GM13976 (cell line): ENCODE results near the gene SCUBE1.

Experiments
- DNase-seq: peaks from one replicate; pipeline ENCODE4 v3.0.0; 2012; ENCODE audit warnings: low spot score
- in situ Hi-C: fragments of 300-500 bp; cut with MboI; formaldehyde crosslinking; loops from one replicate; pipeline ENCODE4 v1.12.0; 2022; ENCODE audit warnings: low sequenced_read_pairs, mixed read lengths, inconsistent platforms; ENCODE audit not compliant: unreplicated experiment
- TF ChIP-seq, protein P1 (sequence below): IDR thresholded peaks from 2 replicates; pipeline ENCODE4 v1.5.1; 2012; ENCODE audit warnings: borderline replicate concordance, mild to moderate bottlenecking; ENCODE audit not compliant: insufficient read depth; ENCODE audit errors: extremely low read depth, missing control alignments, control extremely low read depth

Gene SCUBE1

GRCh38 chr22:43331698-43332097 is 11.5 kb downstream of the SCUBE1 start:
- TF ChIP-seq, protein P1, sequence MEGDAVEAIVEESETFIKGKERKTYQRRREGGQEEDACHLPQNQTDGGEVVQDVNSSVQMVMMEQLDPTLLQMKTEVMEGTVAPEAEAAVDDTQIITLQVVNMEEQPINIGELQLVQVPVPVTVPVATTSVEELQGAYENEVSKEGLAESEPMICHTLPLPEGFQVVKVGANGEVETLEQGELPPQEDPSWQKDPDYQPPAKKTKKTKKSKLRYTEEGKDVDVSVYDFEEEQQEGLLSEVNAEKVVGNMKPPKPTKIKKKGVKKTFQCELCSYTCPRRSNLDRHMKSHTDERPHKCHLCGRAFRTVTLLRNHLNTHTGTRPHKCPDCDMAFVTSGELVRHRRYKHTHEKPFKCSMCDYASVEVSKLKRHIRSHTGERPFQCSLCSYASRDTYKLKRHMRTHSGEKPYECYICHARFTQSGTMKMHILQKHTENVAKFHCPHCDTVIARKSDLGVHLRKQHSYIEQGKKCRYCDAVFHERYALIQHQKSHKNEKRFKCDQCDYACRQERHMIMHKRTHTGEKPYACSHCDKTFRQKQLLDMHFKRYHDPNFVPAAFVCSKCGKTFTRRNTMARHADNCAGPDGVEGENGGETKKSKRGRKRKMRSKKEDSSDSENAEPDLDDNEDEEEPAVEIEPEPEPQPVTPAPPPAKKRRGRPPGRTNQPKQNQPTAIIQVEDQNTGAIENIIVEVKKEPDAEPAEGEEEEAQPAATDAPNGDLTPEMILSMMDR, result no peak
- in situ Hi-C loops, result no loop called here

DNA sequence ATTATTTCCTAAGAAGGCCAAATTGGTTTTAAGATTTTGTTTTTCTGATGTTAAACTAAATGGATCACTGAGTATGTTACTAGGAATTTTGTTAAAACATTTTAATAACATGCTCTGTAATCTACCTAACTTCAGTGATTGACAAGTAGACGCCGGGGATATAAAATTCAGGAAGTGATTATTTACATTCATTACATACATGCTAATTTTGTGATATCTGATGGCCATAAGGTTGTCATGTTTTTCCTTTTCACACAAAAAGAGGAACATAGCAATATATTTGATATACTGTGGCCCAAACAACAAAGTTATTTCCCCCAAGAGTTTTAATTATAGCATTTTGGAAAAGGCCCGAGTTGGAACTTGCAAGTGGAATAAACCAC is 12.1 kb downstream of the SCUBE1 start:
- TF ChIP-seq, protein P1, result no peak
- in situ Hi-C loops, result no loop called here
- no peak for DNase-seq

More at GRCh38 chr22:43331698-43332097, 11.5 kb downstream of the SCUBE1 start:
- DNase-seq, result no peak

DNA sequence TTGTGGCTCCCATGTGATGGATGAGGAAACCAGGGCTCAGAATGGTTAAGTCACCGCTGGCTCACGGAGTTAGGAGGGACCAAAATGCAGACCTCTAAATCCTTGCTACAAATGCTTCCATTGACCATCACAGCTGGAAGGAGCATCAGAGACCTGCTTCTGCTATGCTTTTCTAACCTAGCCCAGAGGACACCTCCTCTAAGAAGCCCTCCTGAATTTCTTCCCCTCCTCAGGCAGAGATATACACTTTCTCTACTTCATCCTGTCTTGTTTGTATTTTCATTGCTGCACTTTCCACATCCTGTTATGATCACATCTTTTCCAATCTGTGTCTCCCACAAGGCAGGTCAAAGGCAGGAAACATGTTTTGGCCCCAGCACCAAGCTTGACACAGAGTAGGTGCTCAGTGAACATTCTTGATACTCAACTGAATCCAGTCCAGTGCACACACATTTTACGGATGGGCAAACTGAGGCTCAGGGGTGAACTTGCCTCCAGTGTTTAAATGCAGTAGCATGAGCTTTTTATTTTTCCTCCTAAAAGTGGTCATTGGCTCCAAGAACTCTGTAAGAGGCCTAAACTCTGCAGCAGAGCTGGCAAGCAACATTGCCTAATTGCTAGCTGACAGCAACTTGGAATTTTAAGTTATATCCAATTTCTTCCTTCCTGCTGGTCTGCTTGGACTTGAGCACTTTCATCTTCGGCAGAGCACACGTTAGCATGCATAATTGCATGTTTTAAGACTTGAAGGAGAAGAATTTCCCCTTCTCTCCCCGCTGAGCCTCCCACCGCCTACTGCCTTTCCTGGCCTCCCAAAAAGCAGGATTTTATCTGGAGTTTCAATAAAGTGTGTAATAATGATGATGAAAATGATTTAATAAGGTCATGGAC is 12.7 kb downstream of the SCUBE1 start:
- in situ Hi-C loops, result no loop called here
- TF ChIP-seq, protein P1, result no peak
- no peak for DNase-seq

GRCh38 chr22:43329061-43329460 is 14.1 kb downstream of the SCUBE1 start:
- TF ChIP-seq, protein P1, result no peak
- in situ Hi-C loops, result no loop called here
- DNase-seq, result no peak

DNA sequence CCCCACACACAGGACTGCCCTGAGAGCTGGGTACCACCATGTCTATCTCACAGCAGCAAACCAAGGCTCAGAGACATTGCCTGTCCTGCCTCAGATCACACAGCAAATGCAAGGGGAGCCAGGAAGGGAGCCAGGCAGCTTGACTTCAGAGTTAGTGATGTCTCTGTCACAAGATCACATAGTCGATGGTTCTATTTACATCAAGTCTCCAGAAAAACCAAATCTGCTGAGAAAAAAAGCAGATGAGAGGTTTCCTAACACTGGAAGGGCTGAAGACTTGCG is 16.1 kb downstream of the SCUBE1 start:
- in situ Hi-C loops, result no loop called here
- TF ChIP-seq, protein P1, result no peak
- DNase-seq, result no peak

DNA sequence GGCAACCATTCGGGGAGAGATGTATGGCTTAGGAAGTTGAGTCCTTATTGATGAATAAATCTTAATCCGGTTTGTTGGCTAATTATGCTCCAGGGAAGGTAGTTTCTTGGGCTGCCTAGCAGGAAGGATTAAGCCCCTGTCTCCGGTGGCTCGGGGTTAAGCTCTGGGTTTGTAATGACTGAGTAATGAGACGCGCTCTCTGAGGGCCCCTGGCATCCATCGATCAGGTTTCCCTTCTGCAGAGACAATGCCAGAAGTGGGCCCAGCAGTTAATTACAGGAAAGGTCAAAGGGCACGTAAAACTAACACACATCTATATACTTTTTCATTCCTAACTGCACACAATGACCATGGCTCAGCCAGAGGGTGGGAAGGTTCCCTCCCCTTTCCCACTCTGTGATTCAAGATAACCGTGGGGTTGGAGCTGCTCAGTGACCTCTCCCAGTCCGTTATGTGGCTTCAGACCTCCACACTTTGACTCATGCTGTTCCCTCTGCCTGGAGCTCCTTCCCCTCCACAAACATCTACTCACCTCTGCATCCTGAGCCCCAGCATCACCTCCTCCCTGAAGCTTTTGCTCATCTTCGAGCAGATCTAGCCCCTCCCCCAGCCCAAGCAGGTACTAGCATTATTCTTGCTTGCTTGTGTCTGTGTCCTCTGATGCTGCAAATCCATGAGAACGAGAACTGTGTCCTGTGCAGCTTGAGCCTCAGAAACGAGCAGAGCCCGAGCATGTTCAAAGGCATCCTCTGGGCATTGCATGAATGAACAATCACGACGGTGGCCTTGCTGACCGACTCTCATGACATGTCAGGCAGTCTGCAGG is 16.6 kb downstream of the SCUBE1 start:
- no peak for DNase-seq
- TF ChIP-seq, protein P1, result no peak
- in situ Hi-C loops, result no loop called here
